HepG2 (cell line): ENCODE measurements around the gene CHMP4B. TPM values are rescaled to one million over a fixed set of nuclear protein-coding genes. Genes with fewer than 3 reads are reported as not detected.
A peak's percentile ranks its signal among the peaks of the same experiment; 100 is the strongest.

ENCODE experiments used
- ARID5B ChIP-seq: IDR thresholded peaks from 2 replicates; pipeline ENCODE4 v1.4.0; 2020; ENCODE audit warnings: mild to moderate bottlenecking, missing genetic modification reagents
- ATF5 ChIP-seq: sonication (generic); formaldehyde crosslinking; IDR thresholded peaks from 2 replicates; pipeline ENCODE4 v1.4.0; 2020; ENCODE audit warnings: mild to moderate bottlenecking, low read depth, missing genetic modification reagents
- CCDC6 ChIP-seq: sonication (generic); formaldehyde crosslinking; IDR thresholded peaks from 2 replicates; pipeline ENCODE4 v1.8.1; 2022; ENCODE audit warnings: mild to moderate bottlenecking, missing genetic modification reagents, moderate library complexity
- CENPT ChIP-seq: sonication (generic); formaldehyde crosslinking; IDR thresholded peaks from 2 replicates; pipeline ENCODE4 v1.8.0; 2022; ENCODE audit warnings: low read depth, mild to moderate bottlenecking, moderate library complexity, missing genetic modification reagents
- DNMT1 ChIP-seq: sonication (generic); formaldehyde crosslinking; IDR thresholded peaks from 2 replicates; pipeline ENCODE4 v1.5.1; 2020; ENCODE audit warnings: mild to moderate bottlenecking, missing genetic modification reagents
- GATA4 ChIP-seq: sonication (generic); IDR thresholded peaks from 2 replicates; pipeline ENCODE4 v1.6.1; 2016; ENCODE audit warnings: antibody characterized with exemption, low read depth, borderline replicate concordance
- HDAC2 ChIP-seq: sonication (generic); formaldehyde crosslinking; IDR thresholded peaks from 2 replicates; pipeline ENCODE4 v1.4.0; 2020; ENCODE audit warnings: missing genetic modification reagents
- MTF2 ChIP-seq: sonication (generic); formaldehyde crosslinking; IDR thresholded peaks from 2 replicates; pipeline ENCODE4 v1.5.0; 2020; ENCODE audit warnings: missing genetic modification reagents, borderline replicate concordance
- NR2F6 ChIP-seq, 2 experiments: IDR thresholded peaks; 2 replicates each; pipeline ENCODE4 v1.6.1; 2016; ENCODE audit warnings: antibody characterized with exemption in 1 of 2, mild to moderate bottlenecking in 1 of 2
- PAWR ChIP-seq: sonication (generic); formaldehyde crosslinking; IDR thresholded peaks from 2 replicates; pipeline ENCODE4 v1.4.0; 2020; ENCODE audit warnings: missing genetic modification reagents, mild to moderate bottlenecking, borderline replicate concordance
- PHF5A ChIP-seq: IDR thresholded peaks from one replicate; pipeline ENCODE4 v1.6.1; 2018; ENCODE audit warnings: low read depth, missing genetic modification reagents; ENCODE audit not compliant: unreplicated experiment
- PRMT3 ChIP-seq: sonication (generic); formaldehyde crosslinking; IDR thresholded peaks from 2 replicates; pipeline ENCODE4 v1.8.1; 2022; ENCODE audit warnings: low read depth, mild to moderate bottlenecking, moderate library complexity, missing genetic modification reagents, borderline replicate concordance
- RELA ChIP-seq: sonication (generic); formaldehyde crosslinking; IDR thresholded peaks from 2 replicates; pipeline ENCODE4 v1.4.0; 2020; ENCODE audit warnings: missing genetic modification reagents
- RXRA ChIP-seq: sonication (generic); formaldehyde crosslinking; IDR thresholded peaks from 2 replicates; pipeline ENCODE4 v1.5.1; 2020; ENCODE audit warnings: missing genetic modification reagents
- SOX5 ChIP-seq: IDR thresholded peaks from 2 replicates; pipeline ENCODE4 v1.6.1; 2016; ENCODE audit warnings: borderline replicate concordance
- SPEN ChIP-seq: sonication (generic); formaldehyde crosslinking; IDR thresholded peaks from 2 replicates; pipeline ENCODE4 v1.5.1; 2020; ENCODE audit warnings: low read depth, mild to moderate bottlenecking, missing genetic modification reagents
- TSC22D2 ChIP-seq: sonication (generic); formaldehyde crosslinking; IDR thresholded peaks from 2 replicates; pipeline ENCODE4 v1.5.1; 2020; ENCODE audit warnings: missing genetic modification reagents, mild to moderate bottlenecking, borderline replicate concordance
- ZBTB38 ChIP-seq: sonication (generic); formaldehyde crosslinking; IDR thresholded peaks from 2 replicates; pipeline ENCODE4 v1.5.1; 2020; ENCODE audit warnings: mild to moderate bottlenecking, missing genetic modification reagents
- ZC3H13 ChIP-seq: sonication (generic); formaldehyde crosslinking; IDR thresholded peaks from 2 replicates; pipeline ENCODE4 v1.8.1; 2023; ENCODE audit warnings: mild to moderate bottlenecking, missing genetic modification reagents, moderate library complexity
- ZFP36L1 ChIP-seq: sonication (generic); formaldehyde crosslinking; IDR thresholded peaks from 2 replicates; pipeline ENCODE4 v1.8.0; 2022; ENCODE audit warnings: mild to moderate bottlenecking, missing genetic modification reagents, moderate library complexity
- ZNF512B ChIP-seq: sonication (generic); formaldehyde crosslinking; IDR thresholded peaks from 2 replicates; pipeline ENCODE4 v1.5.1; 2020; ENCODE audit warnings: missing genetic modification reagents, mild to moderate bottlenecking, borderline replicate concordance
- polyA plus RNA-seq, 8 experiments: library from polyadenylated mRNA; depleted of rRNA in 3 of 8; stranded (reverse) in 7 of 8; unstranded in 1 of 8; fragments of >200 nt; fragmentation: Illumina TruSeq in 4 of 8; extraction: Trizol in 4 of 8; gene quantifications; 2 replicates each; pipeline versions ENCODE4 v1.2.1 to v1.2.3, GENCODE V29; 2011 to 2016; ENCODE audit warnings: low read depth in 4 of 8, missing spikeins in 1 of 8, mixed read lengths in 1 of 8; ENCODE audit not compliant: insufficient read depth in 1 of 8
- total RNA-seq, 5 experiments: library from RNA; depleted of rRNA; stranded (reverse); fragments of >200 nt; fragmentation: Illumina TruSeq; extraction: Trizol; gene quantifications; 2 replicates each; pipeline ENCODE4 v1.2.3, GENCODE V29; 2016; ENCODE audit warnings: low read depth in 1 of 5
- TF ChIP-seq, protein P1 (sequence below): IDR thresholded peaks from 2 replicates; pipeline ENCODE4 v1.6.1; 2016; ENCODE audit warnings: mild to moderate bottlenecking, missing biosample characterization, missing genetic modification reagents
- TF ChIP-seq, protein P2 (sequence below): IDR thresholded peaks from 2 replicates; pipeline ENCODE4 v1.6.1; 2016

CHMP4B gene
- total and polyA plus RNA-seq, 2 of the 13 experiments (the other 11 are each of a cell fraction or from before 2014, with no cell fraction given), result 40.1 to 45.6 TPM

DNA sequence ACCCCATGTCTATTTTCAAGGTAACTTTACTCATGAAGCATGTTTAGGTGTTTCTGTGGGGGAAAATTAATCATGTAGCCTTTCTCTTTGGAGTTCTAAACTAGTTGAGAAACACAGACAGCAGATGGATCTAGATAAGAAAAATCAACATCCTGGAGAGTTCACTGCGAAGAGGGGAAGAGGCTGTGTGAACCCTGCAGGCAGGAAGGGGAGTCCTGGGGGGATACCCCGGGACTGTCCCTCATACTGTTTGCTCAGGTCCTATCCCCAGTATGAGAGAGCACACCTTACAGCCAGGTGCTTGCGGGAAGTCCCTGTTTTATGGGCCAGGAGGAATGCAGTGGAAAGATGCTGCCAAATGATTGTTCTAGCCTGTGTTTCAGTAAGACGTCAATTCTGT, 32.7 kb downstream of the CHMP4B start (continued):
- TF ChIP-seq GATA4 (peak; percentile 39; the same call in 1 of the 2 replicates), PAWR (CRISPR knock-in tag) (no peak), ZFP36L1 (CRISPR knock-in tag) (no peak), PRMT3 (CRISPR knock-in tag) (no peak), SOX5 (CRISPR knock-in tag) (peak; percentile 35; the same call in 1 of the 2 replicates), TSC22D2 (no peak), PHF5A (CRISPR knock-in tag) (no peak), NR2F6 (IDR thresholded peaks at IDR 0.05) (no peak), NR2F6 (CRISPR knock-in tag; IDR thresholded peaks at IDR 0.05) (0 out of 2 replicates have a peak, but pooled peaks have one; percentile 21), CENPT (CRISPR knock-in tag) (no peak), DNMT1 (no peak), HDAC2 (0 out of 2 replicates have a peak, but pooled peaks have one; percentile 28), MTF2 (CRISPR knock-in tag) (no peak), ARID5B (peak; percentile 16; the same call in 1 of the 2 replicates), CCDC6 (no peak), RELA (CRISPR knock-in tag) (0 out of 2 replicates have a peak, but pooled peaks have one; percentile 69), SPEN (0 out of 2 replicates have a peak, but pooled peaks have one; percentile 28), RXRA (CRISPR knock-in tag) (peak; percentile 24; the same call in 1 of the 2 replicates), ATF5 (no peak), ZNF512B (CRISPR knock-in tag) (0 out of 2 replicates have a peak, but pooled peaks have one; percentile 29), ZBTB38 (CRISPR knock-in tag) (0 out of 2 replicates have a peak, but pooled peaks have one; percentile 23), ZC3H13 (CRISPR knock-in tag) (no peak)
- TF ChIP-seq, protein P1, sequence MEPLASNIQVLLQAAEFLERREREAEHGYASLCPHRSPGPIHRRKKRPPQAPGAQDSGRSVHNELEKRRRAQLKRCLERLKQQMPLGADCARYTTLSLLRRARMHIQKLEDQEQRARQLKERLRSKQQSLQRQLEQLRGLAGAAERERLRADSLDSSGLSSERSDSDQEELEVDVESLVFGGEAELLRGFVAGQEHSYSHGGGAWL (CRISPR knock-in tag), result no peak
- TF ChIP-seq, protein P2, sequence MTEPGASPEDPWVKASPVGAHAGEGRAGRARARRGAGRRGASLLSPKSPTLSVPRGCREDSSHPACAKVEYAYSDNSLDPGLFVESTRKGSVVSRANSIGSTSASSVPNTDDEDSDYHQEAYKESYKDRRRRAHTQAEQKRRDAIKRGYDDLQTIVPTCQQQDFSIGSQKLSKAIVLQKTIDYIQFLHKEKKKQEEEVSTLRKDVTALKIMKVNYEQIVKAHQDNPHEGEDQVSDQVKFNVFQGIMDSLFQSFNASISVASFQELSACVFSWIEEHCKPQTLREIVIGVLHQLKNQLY (CRISPR knock-in tag), result no peak
